DMS153 treated with DMSO at 0.1 percent for 48 hours (cell line): ENCODE data around the gene SLIT3.

Experiments
- DNase-seq: peaks from one replicate; lab custom pipeline; 2025; ENCODE audit not compliant: unreplicated experiment; lab: John Stamatoyannopoulos, UW

SLIT3 gene

GRCh38 chr5:168975331-168975730, 325.6 kb downstream of the SLIT3 start:
- DNase-seq: no peak

- DNase-seq: no peak
These were observed 326.9 kb downstream of the SLIT3 start for GRCh38 chr5:168974082-168974481.

DNA sequence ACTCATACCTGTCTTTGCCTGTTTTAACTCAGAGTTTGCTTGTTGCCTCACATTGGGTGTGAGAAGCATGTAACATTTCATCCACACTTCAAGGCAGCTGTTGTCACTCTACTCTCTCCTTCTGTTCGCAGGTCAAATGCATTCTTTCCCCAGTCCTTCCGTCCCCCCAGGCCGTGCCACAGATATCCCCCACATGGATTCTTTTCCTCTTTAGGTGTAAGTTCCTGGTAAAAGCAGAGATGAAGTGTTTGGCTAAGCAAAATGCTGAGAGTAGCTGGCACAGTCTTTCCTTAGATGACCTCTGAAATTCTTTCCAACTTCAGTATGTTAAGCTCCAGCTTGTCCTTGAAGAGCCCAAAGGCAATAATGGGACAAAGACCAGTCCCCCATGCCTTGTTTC, 328.2 kb downstream of the SLIT3 start:
- no peak for DNase-seq

GRCh38 chr5:168971100-168971499, 329.8 kb downstream of the SLIT3 start:
- no peak for DNase-seq

- no peak for DNase-seq
These were observed 331.5 kb downstream of the SLIT3 start for GRCh38 chr5:168969326-168969886.

- DNase-seq: no peak
These were observed 332.9 kb downstream of the SLIT3 start for GRCh38 chr5:168967882-168968620.

GRCh38 chr5:168965638-168966037, 335.3 kb downstream of the SLIT3 start:
- no peak for DNase-seq

DNA sequence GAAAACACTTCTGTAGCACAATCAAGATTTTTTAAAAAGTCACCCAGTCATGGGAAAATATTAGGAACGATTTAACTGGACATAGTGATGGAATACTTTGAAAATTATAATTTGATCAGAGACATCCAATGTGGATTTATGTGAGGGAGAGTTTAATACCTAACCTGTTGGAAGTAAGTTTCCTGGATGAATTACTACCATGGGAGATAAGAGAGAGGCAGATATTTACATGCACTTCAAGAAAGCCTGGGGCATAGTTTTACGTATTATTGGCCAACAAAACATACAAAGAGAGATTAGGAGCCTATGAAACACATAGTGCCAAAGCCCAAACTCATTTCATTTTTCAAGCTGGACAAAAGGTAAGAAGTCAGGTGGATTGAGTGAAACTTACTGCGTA, 336.8 kb downstream of the SLIT3 start:
- DNase-seq: no peak

GRCh38 chr5:168962306-168962705, 338.6 kb downstream of the SLIT3 start:
- no peak for DNase-seq

- no peak for DNase-seq
These were observed 339.3 kb downstream of the SLIT3 start for GRCh38 chr5:168961681-168962080.

GRCh38 chr5:168960497-168960896, 340.4 kb downstream of the SLIT3 start:
- DNase-seq: no peak

- no peak for DNase-seq
These were observed 347.6 kb downstream of the SLIT3 start for GRCh38 chr5:168953351-168953750.

DNA sequence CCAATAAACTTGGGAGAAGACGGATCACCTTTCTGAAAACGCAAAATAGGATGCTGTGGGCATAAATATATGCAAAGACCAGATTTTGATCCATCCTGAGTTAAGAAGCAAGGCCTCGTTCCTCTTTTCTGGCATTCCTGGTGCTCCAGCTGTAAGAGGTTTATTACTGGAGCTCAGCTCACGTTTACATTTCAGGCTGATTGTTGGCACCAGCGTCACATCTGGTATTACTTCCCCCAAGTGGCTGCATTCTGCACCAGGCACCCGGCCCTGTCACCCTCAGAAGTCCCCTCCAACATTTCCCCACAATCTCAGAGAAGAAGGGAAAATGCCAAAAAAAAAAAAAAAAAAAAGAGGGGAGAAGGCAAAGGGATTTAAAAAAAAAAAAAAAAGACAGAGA, 348.7 kb downstream of the SLIT3 start:
- no peak for DNase-seq

DNA sequence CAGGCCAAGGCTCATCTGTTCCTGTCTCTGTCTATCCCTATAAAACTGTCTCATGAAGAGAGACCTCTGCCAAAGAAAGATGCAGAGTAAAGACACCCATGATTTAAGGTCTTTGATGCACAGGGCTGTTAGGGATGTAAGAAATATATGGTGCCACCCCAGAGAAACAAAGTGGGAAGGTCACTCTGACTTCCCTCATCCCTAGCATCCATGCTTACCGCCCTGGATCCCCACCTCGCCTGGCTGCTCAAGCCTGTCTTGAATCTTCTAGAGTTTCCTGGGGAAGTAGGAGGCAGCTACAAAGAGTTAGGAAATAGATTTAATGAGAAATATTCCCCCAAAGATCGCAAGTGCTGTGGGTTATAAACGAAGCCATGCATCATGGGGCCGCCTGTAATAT, 349.2 kb downstream of the SLIT3 start:
- no peak for DNase-seq

DNA sequence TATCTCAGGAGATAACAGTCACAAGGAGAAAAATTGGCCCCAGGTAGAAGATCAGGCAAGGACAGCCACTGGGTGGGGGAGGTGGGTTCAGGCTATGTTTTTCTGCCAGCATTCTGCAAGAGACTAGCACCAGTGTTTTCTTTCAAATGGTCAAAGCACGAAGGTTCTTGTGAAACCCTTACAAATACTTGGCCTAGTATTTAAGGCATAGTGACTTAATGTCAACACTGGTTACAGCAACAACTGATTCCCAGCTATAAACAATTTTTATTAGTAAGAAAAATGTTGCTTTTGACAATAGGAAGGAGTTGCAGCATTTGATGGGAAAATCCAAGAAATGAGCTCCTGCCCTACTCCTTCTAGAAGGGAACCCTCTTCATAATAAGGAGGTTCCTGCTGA, 349.6 kb downstream of the SLIT3 start:
- no peak for DNase-seq

- DNase-seq: no peak
These were observed 350.5 kb downstream of the SLIT3 start for GRCh38 chr5:168950241-168950951.

DNA sequence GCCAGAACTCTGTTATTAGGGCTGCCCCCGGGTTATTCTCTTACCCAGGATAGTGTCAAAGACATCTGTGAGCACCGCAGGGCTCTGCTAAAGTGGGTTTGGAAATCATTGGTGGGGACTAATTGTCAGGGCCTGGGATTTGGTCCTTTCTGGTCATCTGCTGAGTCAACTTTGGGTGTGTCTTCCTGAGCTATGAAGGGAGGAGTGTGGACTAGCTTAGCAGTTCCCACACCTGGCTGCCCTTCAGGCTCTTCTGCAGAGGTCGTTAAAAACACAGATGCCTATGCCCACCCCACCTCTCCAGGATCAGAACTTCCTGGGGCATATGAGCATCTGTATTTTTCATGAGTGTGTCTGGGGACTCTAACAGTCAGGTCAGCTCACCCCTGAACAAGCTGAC, 352.2 kb downstream of the SLIT3 start:
- DNase-seq: no peak

DNA sequence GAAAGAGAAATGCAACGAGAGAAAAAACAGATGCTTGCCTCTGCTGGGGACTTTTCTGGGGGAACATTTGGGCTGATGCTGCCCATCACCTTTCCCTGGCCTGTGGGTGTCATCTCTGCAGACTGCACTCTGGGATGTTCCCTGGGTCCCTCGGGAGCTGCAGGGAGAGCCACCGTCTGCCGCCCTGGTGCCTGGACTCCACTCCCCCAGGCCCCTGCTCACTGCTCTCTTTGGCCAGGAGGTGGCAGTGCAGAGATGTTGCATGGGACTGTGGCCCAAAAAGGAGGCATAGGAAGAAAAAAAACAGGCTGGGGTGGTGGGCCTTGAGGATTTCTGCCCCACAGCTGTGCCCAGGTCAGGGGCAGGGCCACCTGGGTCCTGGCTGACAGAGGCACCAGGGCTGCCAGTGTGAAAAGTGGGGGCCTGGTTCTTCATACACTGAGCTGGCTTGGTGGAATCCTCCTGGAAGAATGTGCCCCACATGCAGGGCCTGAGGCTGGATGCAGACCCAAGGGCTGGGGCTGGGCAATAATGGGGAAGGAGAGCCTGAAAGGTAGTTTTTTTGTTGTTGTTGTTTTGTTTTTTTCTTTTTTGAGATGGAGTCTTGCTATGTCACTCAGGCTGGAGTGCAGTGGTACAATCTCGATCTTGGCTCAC, 353.6 kb downstream of the SLIT3 start:
- DNase-seq: no peak

- no peak for DNase-seq
These were observed 354.6 kb downstream of the SLIT3 start for GRCh38 chr5:168946363-168946762.

DNA sequence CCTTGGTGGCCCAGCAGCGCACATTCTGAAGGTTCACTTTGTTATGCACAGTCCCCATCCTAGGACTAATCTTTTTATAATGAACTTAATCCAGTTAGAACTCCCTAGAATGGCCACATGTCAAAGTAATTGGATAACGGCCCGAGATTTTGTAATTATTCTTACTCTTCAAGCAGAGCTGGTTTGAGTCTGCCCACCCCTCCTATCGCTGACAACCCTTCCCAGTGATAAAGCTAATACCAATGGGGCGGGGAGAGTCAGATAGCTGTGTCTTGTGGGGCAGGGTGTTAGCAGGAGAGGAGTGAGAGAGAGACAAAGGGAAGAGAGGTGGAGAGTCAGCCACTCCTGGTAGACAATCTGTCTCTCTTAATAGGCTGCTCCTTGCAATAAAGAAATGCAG, 356.9 kb downstream of the SLIT3 start:
- DNase-seq: no peak

GRCh38 chr5:168943091-168943884, 357.7 kb downstream of the SLIT3 start:
- DNase-seq: no peak
